Endothelial cell of umbilical vein (primary cell): ENCODE results near the gene FZD8.

ENCODE experiments used
- EZH2 ChIP-seq: IDR thresholded peaks from 2 replicates; pipeline ENCODE4 v1.6.1; 2012; ENCODE audit warnings: borderline replicate concordance, low read depth, mild to moderate bottlenecking, moderate library complexity, low read length, inconsistent platforms; ENCODE audit not compliant: severe bottlenecking
- POLR2A ChIP-seq: IDR thresholded peaks from 2 replicates; pipeline ENCODE4 v1.6.1; 2012; ENCODE audit warnings: low read depth, mild to moderate bottlenecking, control low read depth, low read length
- POLR2AphosphoS5 ChIP-seq: IDR thresholded peaks from 2 replicates; pipeline ENCODE4 v1.6.1; 2012; ENCODE audit warnings: low read depth, mild to moderate bottlenecking, control low read depth, low read length, moderate library complexity; ENCODE audit not compliant: insufficient read depth
- TF ChIP-seq, protein P1 (sequence below), 2 donors: IDR thresholded peaks; 1 replicate in 1 of 2; 2 replicates in 1 of 2; pipeline ENCODE4 v1.5.1; 2011; ENCODE audit warnings: low read length in 2 of 2, mild to moderate bottlenecking in 2 of 2, moderate library complexity in 2 of 2, control low read depth in 1 of 2, inconsistent platforms in 1 of 2, low read depth in 1 of 2; ENCODE audit not compliant: insufficient read depth in 1 of 2; ENCODE audit errors: extremely low read depth in 1 of 2

DNA sequence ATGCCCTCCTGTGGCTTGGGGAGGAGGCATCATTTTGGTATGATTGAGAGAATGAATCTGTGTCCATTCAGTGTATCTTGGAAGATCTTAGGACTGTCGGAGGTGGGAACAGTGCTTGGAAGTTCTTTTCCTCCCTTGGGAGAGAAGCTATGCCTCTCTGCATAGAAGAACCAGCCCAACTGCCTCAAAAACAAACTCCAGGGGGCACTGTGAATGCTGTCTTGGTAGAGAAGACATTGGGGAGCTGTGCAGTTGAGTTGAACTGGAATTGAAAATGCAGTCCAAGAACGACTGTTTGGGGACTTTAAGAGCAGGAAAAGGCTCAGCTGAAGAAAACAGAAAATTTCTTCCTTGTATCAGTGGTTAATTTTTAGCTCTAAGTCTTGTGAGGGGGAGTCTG, 41.9 kb downstream of the FZD8 start:
- TF ChIP-seq, protein P1, sequence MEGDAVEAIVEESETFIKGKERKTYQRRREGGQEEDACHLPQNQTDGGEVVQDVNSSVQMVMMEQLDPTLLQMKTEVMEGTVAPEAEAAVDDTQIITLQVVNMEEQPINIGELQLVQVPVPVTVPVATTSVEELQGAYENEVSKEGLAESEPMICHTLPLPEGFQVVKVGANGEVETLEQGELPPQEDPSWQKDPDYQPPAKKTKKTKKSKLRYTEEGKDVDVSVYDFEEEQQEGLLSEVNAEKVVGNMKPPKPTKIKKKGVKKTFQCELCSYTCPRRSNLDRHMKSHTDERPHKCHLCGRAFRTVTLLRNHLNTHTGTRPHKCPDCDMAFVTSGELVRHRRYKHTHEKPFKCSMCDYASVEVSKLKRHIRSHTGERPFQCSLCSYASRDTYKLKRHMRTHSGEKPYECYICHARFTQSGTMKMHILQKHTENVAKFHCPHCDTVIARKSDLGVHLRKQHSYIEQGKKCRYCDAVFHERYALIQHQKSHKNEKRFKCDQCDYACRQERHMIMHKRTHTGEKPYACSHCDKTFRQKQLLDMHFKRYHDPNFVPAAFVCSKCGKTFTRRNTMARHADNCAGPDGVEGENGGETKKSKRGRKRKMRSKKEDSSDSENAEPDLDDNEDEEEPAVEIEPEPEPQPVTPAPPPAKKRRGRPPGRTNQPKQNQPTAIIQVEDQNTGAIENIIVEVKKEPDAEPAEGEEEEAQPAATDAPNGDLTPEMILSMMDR (IDR thresholded peaks at IDR 0.05; ENCODE audit: extremely low read depth in 1 of 2, insufficient read depth in 1 of 2, low read depth in 1 of 2, low read length in 2 of 2): peak; percentile 13 to 30
- TF ChIP-seq EZH2: no peak
- TF ChIP-seq POLR2A: no peak
- no peak for TF ChIP-seq POLR2AphosphoS5
